ENCODE results near the gene ZNF688.
A peak's percentile ranks its signal among the peaks of the same experiment; 100 is the strongest.
"Not testable (repeated sequence)": the region's sequence is repeated elsewhere in the genome, so short reads cannot be mapped to it uniquely, and the experiment has no call there.

The ZNF688 gene

GRCh38 chr16:30571445-30572322 lies at the start of gene ZNF688:
Gene ZNF688, minus strand, starts transcription at chr16:30571714. Its CDS starts 85 bp downstream, at chr16:30571629.
- in situ Hi-C loops (cut with MboI; ENCODE audit: low pct_unique_long_range_greater_than_20kb, low sequenced_read_pairs): no loop called here
- peak; percentile 99 for DNase-seq

DNA sequence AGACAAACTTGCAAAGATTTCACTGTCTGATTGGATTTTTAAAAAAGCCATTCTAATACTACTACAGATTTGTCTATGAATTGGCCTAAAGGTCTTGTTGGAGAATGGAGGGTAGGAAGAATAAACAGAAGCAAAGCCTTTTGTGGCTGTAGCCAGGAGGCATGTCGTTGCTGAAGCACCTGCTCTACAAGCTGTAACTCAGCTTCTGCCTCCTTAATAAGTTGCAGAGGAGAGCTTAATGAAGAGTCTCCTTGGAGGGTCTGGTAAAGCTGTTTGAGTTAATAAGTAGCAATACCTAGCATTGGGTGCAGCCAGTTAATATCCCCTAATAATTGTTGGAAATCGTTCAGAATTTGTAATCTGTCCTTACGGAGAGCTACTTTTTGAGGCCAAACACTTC lies 48.7 kb upstream of the ZNF688 start:
- DNase-seq: no peak
- in situ Hi-C loops (cut with MboI; ENCODE audit: low pct_unique_long_range_greater_than_20kb, low sequenced_read_pairs): no loop called here

GRCh38 chr16:30619638-30620037 lies 48.1 kb upstream of the ZNF688 start:
- no peak for DNase-seq
- in situ Hi-C loops (cut with MboI; ENCODE audit: low pct_unique_long_range_greater_than_20kb, low sequenced_read_pairs): no loop called here

DNA sequence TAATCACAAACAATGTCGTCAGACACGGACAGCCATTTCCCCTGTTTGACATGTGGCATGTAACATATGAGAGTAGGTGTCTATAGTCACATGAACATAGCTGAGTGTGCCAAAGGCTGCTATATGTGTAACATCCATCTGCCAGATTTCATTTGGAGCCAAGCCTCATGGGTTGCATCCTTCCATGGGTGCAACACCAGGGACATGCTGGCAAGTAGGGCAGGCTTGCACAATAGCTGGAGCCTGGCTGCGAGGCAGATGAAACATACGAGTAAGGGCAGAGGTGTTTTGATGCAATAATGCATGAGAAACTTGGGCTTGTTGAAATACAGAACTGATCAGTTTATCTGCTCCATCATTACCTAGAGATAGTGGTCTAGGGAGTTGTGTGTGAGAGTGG lies 47.7 kb upstream of the ZNF688 start:
- DNase-seq: no peak
- in situ Hi-C loops (cut with MboI; ENCODE audit: low pct_unique_long_range_greater_than_20kb, low sequenced_read_pairs): no loop called here

DNA sequence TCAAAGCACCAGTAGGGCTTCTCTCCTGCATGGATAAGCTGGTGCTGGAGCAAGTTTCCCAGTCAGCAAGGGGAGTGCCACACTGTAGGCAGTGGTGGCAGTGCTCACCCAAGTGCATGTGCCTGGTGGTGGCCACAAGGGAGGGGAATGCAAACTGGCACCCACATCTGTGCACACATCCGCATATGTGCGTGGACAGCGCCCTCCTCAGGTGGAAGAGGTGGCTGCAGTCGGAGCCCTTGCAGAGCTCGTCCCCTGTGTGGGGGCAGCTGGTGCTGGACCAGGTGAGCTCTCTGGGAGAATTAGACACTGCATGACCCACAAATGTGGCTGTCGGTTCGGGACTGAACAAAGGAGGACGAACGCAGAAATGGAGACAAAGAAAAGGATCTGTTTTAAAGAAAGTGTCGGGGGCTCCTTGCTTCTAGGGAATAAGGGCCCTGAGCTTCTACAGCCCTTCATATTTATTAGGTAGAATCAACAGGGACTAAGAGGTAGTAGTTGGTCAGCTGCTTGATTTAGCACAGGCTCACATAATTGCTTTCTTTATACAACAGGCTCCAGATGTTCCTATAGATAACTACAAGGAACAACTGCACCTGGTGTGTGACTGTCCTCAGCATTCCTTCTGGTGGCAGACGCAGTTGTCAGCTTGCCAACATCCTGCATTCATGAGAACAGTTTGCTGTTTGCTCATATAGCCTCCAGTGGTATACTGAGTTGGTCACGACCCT lies 44.0 kb upstream of the ZNF688 start:
- in situ Hi-C loops (cut with MboI; ENCODE audit: low pct_unique_long_range_greater_than_20kb, low sequenced_read_pairs): no loop called here
- peak; percentile 76 for DNase-seq

GRCh38 chr16:30609926-30610839 lies 38.7 kb upstream of the ZNF688 start, which contains the start of gene ZNF689:
Gene ZNF689, minus strand, starts transcription at chr16:30610389. Its CDS starts 348 bp downstream, at chr16:30610041.
- in situ Hi-C loops (cut with MboI; ENCODE audit: low pct_unique_long_range_greater_than_20kb, low sequenced_read_pairs): no loop called here
- DNase-seq: peak; percentile 98

DNA sequence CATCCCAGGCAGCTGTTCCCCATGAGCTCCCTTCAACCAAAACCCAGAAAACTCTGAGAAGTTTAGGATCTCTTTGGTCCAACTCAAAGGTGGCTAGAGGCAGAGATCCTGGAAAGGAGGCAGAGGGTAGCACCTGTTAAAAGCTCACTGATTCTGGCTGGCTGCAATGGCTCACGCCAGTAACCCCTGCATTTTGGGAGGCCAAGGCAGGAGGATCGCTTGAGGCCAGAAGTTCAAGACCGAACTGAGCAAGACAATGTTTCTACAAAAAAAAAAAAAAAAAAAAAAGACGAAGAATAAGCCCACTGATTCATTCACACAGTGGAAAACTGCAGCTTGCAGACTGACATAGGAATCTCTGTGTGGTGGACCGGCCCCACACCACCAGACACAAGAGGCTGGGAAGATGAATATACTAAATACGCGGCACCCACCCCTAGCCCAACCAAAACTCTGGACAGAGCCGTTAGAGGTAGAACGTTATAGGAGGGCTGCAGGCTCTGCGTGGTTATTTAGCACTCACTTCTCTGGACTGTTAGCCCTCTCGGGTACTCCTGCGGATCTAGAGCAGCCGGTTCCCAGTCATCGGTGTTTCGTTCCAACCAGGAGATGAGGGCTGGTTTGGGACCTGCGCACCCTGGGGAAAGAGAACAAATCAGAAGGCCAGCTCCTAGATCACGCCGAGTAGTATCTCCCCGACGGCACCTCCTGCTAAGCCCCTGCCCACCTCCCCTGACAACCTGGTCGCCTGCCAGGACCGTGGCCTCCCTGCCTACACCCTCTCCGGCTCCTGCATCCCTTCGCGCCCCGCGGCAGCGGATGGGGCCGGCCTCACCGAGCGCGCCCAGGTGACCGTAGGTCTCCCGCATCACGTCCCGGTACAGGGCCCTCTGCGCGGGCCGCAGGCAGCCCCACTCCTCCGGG lies 37.8 kb upstream of the ZNF688 start:
- peak; percentile 58 for DNase-seq
- in situ Hi-C loops (cut with MboI; ENCODE audit: low pct_unique_long_range_greater_than_20kb, low sequenced_read_pairs): no loop called here

DNA sequence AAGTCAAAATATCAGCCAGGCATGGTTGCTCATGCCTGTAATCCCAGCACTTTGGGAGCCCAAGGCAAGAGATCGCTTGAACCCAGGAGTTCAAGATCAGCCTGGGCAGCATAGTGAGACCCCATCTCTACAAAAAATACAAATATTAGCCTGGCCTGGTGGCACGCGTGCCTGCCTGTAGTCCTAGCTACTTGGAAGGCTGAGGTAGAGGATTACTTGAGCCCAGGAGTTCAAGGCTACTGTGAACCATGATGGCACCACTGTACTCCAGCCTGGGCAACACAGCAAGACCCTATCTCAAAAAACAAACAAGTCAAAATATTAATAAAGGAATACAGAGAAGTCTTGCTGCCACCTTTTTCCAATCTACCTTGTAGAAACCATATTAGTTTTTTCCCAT lies 34.5 kb upstream of the ZNF688 start:
- in situ Hi-C loops (cut with MboI; ENCODE audit: low pct_unique_long_range_greater_than_20kb, low sequenced_read_pairs): no loop called here
- no peak for DNase-seq

DNA sequence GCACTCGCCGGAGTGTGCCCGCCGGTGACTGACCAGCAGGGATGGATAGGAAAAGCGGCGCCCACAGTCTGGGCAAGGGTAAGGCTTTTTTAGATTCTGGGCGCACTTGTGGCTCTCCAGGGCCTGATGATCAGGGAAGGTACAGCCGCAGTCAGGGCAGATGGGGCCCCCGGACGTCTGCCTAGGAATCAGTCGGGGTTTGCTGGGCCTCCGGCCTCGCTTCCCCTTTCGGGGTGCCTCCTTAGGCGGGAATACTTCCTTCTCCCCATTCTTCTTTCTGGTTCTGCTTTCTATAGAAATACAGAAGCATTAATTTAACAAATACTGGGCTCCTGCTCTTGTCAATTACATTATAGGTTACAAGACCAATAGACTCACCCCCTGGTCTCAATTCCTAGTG lies 33.6 kb upstream of the ZNF688 start:
- no peak for DNase-seq
- in situ Hi-C loops (cut with MboI; ENCODE audit: low pct_unique_long_range_greater_than_20kb, low sequenced_read_pairs): no loop called here

DNA sequence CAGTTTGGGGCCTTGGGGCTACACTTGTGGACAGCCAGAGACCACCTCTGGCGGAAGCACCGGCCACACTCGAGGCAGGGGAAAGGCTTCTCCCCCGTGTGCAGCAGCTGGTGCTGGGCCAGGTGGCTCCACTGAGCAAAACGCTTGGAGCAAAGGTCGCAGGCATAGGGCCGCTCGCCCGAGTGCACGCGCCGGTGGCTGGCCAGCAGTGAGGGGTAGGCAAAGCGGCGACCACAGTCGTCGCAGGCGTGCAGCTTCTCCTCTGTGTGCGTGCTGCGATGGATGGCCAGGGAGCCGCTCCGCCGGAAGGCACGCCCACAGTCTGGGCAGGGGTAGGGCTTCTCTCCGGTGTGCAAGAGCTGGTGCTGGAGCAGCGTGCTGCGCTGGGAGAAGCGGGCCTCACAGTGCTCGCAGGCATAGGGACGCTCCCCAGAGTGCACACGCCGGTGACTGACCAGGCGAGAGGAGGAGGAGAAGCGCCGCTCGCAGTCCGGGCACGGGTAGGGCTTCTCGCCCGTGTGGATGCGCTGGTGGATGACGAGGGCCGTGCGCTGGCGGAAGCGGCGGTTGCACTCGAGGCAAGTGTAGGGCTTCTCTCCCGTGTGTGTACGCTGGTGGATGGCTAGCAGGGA lies 32.9 kb upstream of the ZNF688 start:
- no peak for DNase-seq
- in situ Hi-C loops (cut with MboI; ENCODE audit: low pct_unique_long_range_greater_than_20kb, low sequenced_read_pairs): no loop called here

DNA sequence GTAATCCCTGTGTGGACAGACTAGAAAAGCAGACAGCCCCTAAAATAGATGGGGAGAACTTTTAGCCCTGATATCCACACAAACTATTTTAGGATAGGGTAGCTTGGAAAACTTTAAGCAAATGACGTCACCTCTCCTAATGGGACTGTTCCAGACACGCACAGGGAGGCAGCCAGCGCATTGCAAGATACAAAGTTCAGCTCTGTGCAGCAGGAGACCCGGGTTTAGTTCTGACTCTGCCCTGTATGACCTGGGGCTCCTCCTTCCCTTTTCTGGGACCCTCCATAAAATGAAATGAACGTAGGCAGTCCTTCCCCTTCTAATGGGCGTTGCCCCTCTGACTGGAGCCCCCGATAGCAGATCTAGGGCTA lies 32.4 kb upstream of the ZNF688 start:
- DNase-seq: no peak
- in situ Hi-C loops (cut with MboI; ENCODE audit: low pct_unique_long_range_greater_than_20kb, low sequenced_read_pairs): no loop called here

GRCh38 chr16:30602616-30603277 lies 31.2 kb upstream of the ZNF688 start:
- in situ Hi-C loops (cut with MboI; ENCODE audit: low pct_unique_long_range_greater_than_20kb, low sequenced_read_pairs): no loop called here
- no peak for DNase-seq

- peak; percentile 43 for DNase-seq
- in situ Hi-C loops (cut with MboI; ENCODE audit: low pct_unique_long_range_greater_than_20kb, low sequenced_read_pairs): no loop called here
Measured at GRCh38 chr16:30601966-30602365, 30.5 kb upstream of the ZNF688 start.

DNA sequence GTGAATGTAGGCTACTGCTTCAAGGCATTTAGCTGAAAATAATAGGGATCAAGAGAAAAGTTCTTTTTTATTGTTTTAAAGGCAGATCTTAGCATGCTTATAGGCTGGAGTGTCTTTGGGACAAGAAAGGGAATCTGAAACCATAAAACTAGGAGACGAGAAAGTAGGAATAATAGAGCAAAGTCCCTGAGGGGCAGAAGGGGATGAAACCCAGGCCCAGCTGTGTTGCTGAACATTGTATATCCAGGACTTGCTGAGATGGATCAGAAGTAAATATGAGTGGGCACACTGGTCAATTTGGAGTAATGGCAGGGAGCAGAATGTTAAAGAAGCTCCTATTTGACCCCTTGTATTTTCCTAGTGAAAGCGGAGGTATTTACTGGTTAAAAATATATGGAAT lies 29.4 kb upstream of the ZNF688 start:
- DNase-seq: no peak
- in situ Hi-C loops (cut with MboI; ENCODE audit: low pct_unique_long_range_greater_than_20kb, low sequenced_read_pairs): no loop called here

DNA sequence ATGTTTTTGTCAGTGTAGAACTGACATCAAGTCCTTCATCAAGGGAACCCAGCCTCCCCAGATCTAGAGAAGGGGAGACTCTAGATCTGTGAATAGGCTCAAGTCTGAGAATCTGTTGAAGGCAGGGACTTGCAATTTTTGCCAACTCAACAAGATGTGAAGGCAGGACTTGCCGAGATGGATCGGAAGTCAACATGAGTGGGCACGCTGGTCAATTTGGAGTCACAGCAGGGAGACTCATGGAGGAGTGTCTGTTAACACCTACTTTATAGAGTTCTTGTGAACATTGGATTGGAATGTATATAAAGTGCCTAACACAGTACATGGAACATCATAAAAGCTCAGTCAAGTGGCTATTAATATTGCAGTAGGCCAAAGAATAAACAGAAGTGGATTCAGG lies 28.7 kb upstream of the ZNF688 start:
- in situ Hi-C loops (cut with MboI; ENCODE audit: low pct_unique_long_range_greater_than_20kb, low sequenced_read_pairs): no loop called here
- DNase-seq: no peak

- DNase-seq: no peak
- in situ Hi-C loops (cut with MboI; ENCODE audit: low pct_unique_long_range_greater_than_20kb, low sequenced_read_pairs): no loop called here
Measured at GRCh38 chr16:30592871-30593270, 21.4 kb upstream of the ZNF688 start.

GRCh38 chr16:30590869-30591268 lies 19.4 kb upstream of the ZNF688 start:
- in situ Hi-C loops (cut with MboI; ENCODE audit: low pct_unique_long_range_greater_than_20kb, low sequenced_read_pairs); DNase-seq: not testable (repeated sequence)

Data from KBM-7 (cell line).